ENCODE measurements around the gene UGT2A1.

Gene UGT2A1

DNA sequence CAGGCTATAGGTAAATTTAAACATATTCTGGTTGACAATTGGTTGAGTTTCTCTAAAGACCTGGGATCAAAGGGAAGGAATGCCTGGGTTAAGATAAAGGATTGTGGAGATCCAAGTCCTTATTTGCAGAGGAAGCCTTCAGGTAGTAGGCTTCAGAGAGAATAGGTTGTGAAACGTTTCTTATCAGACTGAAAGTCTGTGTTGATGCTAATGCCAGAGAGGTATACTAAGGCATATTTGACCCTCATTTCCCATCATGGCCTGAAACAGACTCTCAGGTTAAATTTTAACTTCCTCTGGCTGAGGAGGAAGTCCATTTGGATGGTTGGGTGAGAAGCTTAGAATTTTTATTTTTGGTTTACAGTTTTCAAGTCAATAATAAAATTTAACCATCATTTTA lies 61.7 kb downstream of the UGT2A1 start:
- DNase-seq (ENCODE audit: low read depth in 2 of 2, low spot score in 1 of 2), result no peak

DNA sequence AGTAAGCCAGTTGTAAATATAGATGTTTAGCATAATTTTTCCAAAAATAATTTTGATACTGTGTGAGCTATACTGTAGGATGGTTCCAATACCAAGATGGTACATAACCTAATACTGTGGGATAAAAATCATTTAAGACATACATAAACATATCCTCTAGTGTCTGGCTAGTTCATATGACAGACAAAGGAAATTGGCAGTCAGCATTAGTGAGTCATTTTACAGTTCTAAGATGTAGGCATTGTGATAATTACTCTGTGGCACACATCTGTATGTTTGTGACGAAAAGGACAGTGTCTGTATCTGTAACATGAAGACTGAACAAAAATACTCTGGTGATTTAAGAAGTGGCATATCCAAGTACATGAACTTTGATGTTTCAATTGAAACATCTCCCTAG lies 63.2 kb downstream of the UGT2A1 start:
- DNase-seq (ENCODE audit: low read depth in 2 of 2, low spot score in 1 of 2), result no peak

DNA sequence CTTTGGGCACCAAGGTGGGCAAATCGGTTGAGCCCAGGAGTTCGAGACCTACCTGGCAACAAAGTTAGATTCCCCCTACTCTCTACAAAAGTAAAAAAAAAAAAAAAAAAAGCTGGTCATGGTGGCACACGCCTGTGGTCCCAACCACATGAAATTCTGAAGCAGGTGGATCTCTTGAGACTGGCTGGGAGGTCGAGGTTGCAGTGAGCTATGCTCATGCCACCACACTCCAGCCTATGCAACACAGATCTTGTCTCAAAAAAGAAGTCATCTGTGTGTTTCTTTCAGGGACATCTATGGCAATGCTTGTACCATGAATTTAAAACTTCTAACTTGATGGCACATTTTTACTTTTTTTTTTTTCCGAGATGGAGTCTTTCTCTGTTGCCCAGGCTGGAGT lies 68.9 kb downstream of the UGT2A1 start:
- no peak for DNase-seq (ENCODE audit: low read depth in 2 of 2, low spot score in 1 of 2)

DNA sequence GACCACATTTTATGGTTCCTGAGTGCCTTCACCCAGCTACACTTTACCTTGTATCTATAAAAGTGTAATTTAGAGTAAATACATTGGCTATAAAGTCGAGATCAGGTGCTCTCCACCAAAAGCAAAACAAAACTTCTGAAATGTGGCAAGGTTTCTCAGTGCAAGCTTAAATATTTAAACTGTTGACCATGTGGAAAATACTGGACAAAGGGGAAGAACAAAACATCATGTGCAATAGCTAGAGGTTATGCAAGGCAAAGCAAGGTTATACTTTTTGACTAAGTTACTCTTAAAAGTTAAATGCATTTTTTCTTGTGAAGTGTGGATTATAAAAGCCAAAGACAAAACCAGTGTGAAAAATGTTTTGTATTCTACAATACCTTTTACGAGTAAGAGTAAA lies 69.5 kb downstream of the UGT2A1 start:
- DNase-seq (ENCODE audit: low read depth in 2 of 2, low spot score in 1 of 2), result no peak

DNA sequence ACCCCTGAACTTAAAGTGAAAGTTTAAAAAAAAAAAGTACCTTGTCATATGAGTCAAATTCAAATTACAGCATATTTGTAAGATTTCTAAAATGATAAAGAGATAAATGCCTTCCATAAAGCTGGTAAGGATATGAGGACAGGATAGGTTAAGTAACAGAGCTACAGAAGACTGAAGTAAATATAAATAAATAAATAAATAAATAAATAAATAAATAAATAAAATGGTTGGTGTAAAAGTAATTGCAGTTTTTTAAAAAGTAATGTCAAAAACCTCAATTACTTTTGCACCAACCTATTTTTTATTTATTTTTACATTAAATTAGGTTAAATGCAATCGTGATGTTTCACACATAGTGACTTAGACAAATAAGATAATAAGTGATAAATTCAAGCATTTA lies 75.8 kb downstream of the UGT2A1 start:
- DNase-seq (ENCODE audit: low read depth in 2 of 2, low spot score in 1 of 2), result no peak

DNA sequence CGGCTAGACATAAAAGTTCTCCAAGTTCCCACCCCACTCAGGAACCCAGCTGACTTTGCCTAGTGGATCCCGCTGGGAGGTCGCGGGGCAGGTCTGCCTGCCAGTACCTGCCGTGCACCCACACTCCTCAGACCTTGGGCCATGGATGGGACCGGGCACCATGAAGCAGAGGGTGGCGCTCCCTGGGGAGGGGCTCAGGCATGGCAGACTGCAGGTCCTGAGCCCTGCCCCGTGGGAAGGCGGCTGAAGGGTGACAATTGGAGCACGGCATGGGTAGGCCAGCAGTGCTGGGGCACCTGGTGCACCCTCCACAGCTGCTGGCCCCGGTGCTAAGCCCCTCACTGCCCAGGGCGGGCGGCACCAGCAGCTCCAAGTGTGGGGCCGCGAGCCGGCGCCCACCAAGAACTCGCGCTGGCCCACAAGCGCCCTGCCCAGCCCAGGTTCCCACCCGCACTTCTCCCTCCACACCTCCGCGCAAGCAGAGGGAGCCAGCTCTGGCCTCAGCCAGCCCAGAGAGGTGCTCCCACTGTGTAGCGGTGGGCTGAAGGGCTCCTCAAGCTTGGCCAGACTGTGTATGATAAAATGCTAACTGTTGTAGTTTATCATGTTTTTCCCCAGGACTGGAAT lies 76.7 kb downstream of the UGT2A1 start:
- DNase-seq (ENCODE audit: low read depth in 2 of 2, low spot score in 1 of 2), result no peak

DNA sequence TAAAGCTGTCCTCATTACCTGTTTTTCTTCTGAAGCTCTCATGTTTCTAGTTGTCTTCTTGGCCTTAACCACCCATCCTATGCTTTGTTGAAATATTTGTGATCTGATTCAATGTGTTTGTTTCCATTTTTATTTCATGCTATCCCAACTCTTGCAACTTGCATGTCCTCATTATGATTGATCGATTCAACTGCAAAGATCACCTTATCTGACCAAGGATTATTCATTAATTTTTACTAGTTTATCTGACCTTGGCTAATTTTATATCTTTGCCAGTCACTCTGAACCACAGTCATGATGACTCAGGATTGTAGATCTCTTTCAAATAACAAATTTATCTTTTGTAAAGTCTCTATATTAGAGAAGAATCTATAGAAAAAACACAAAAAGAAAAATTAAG lies 84.3 kb downstream of the UGT2A1 start:
- no peak for DNase-seq (ENCODE audit: low read depth in 2 of 2, low spot score in 1 of 2)

DNA sequence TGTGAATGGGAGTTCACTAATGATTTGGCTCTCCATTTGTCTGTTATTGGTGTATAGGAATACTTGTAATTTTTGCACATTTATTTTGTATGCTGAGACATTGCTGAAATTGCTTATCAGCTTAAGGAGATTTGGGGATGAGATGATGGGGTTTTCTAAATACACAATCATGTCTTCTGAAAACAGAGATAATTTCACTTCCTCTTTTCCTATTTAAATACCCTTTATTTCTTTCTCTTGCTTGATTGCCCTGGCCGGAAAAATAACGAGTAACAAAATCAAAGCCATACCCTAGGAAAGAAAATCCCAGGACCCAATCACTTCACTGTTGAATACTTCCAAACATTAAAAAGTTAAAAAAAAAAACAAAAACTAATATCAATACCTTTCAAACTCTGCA lies 89.6 kb downstream of the UGT2A1 start:
- no peak for DNase-seq (ENCODE audit: low read depth in 2 of 2, low spot score in 1 of 2)

DNA sequence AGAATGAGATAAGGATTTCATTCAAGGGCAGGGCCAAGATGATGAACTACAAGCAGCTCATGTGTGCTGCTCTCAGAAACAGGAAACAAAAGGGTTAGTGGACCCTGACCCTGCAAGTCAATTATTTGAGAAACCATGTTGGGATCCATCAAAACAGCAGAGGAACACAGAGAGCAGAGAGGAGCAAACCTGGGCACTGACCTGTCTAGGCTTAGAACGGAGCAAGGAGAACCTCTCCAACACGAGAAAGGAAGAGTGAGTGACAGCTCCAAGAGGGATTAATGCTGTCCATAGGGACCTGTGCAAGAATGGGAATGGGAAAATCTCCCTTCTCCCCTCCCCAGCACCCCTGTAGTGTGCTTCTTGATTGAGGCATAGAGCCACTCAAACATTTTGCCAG lies 103.4 kb downstream of the UGT2A1 start:
- no peak for DNase-seq (ENCODE audit: low read depth in 2 of 2, low spot score in 1 of 2)

DNA sequence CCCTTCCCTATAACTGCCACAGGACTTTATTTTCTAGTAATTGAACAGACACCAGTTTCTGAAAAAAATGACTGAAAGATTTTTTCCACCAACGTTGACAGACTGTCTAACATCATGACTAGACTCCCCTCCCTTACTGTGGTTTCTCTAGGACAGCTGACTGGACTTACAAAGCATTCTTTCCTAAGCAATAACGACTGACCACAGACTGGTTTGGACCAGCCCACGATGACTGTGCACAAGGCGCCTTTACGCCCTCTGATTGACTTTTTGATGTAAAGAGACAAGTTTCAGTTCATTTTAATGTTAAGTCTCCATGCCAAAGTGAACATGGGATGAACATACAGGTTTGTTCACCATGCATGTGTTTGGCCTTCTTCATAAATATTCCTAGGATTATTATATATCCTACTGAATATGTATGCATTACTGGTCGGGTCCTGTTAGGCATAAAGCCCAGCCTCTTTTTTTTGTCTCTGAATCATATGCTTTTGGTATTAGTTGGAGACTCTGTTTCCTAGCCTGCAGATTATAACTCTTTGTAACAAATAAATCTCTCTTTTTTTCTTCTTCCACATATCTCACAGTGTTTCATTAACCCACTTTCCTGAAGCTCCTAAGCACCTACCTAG lies 106.8 kb downstream of the UGT2A1 start:
- DNase-seq (ENCODE audit: low read depth in 2 of 2, low spot score in 1 of 2), result no peak
